ENCODE data around the gene RELT.

RELT gene

GRCh38 chr11:73342633-73343032 is 33.6 kb upstream of the RELT start:
- no peak for TF ChIP-seq CTCF (conservative IDR thresholded peaks at IDR 0.05; ENCODE audit: control insufficient read depth, insufficient read depth, low read depth, low read length)
- DNase-seq (ENCODE audit: low read depth) = no peak
- H3K4me3 ChIP-seq (ENCODE audit: control insufficient read depth, low read depth, low read length) = no peak overlapping the region

- H3K4me3 ChIP-seq (ENCODE audit: control insufficient read depth, low read depth, low read length) = no peak overlapping the region
- no peak for TF ChIP-seq CTCF (conservative IDR thresholded peaks at IDR 0.05; ENCODE audit: control insufficient read depth, insufficient read depth, low read depth, low read length)
- no peak for DNase-seq (ENCODE audit: low read depth)
Measured at GRCh38 chr11:73343076-73343873, 32.9 kb upstream of the RELT start.

GRCh38 chr11:73344191-73344607 is 32.0 kb upstream of the RELT start:
- no peak for TF ChIP-seq CTCF (conservative IDR thresholded peaks at IDR 0.05; ENCODE audit: control insufficient read depth, insufficient read depth, low read depth, low read length)
- no peak for DNase-seq (ENCODE audit: low read depth)
- H3K4me3 ChIP-seq (ENCODE audit: control insufficient read depth, low read depth, low read length) = no peak overlapping the region

- no peak for DNase-seq (ENCODE audit: low read depth)
- TF ChIP-seq CTCF (conservative IDR thresholded peaks at IDR 0.05; ENCODE audit: control insufficient read depth, insufficient read depth, low read depth, low read length) = no peak
- H3K4me3 ChIP-seq (ENCODE audit: control insufficient read depth, low read depth, low read length) = no peak overlapping the region
Measured at GRCh38 chr11:73345481-73346160, 30.6 kb upstream of the RELT start.

GRCh38 chr11:73346186-73346935 is 29.8 kb upstream of the RELT start:
- no peak for TF ChIP-seq CTCF (conservative IDR thresholded peaks at IDR 0.05; ENCODE audit: control insufficient read depth, insufficient read depth, low read depth, low read length)
- DNase-seq (ENCODE audit: low read depth) = no peak

GRCh38 chr11:73347067-73347466 is 29.1 kb upstream of the RELT start:
- no peak for TF ChIP-seq CTCF (conservative IDR thresholded peaks at IDR 0.05; ENCODE audit: control insufficient read depth, insufficient read depth, low read depth, low read length)
- DNase-seq (ENCODE audit: low read depth) = no peak
- H3K4me3 ChIP-seq (ENCODE audit: control insufficient read depth, low read depth, low read length) = no peak overlapping the region

More at GRCh38 chr11:73346186-73346935, 29.8 kb upstream of the RELT start:
- no peak overlapping the region for H3K4me3 ChIP-seq (ENCODE audit: control insufficient read depth, low read depth, low read length)

Data from fibroblast of mammary gland (primary cell).